Breast epithelium (tissue), 3 donors: ENCODE data around the gene PARD3B.

Experiments used
- POLR2A ChIP-seq: fragments of 450-650 bp; IDR thresholded peaks from one replicate; pipeline ENCODE4 v1.6.1; 2016; ENCODE audit warnings: antibody characterized with exemption, mild to moderate bottlenecking, moderate library complexity
- TF ChIP-seq, protein P1 (sequence below), 3 donors: fragments of 450-650 bp; IDR thresholded peaks; one replicate each; pipeline ENCODE4 v1.5.1; 2016 to 2017; ENCODE audit warnings: antibody characterized with exemption in 3 of 3, mild to moderate bottlenecking in 3 of 3, moderate library complexity in 3 of 3

DNA sequence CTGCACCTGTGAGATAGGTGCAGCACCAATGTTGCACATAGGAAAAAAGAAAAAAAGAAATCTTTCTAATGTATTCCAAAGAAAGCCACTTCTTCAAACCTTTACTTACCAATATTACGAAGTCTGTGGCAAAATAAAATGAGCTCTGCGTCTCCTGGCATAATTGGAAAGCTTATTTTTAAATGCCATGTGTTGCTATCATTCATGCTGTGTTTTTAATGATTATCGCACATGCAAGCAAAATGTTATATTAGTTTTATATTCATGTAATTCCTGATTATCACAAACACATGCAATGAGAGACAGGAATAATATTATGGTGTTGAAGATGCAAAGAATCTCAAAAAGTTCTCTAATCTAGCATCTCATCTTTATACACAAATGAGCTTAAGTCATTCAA, 47.0 kb upstream of the PARD3B start:
- TF ChIP-seq, protein P1, sequence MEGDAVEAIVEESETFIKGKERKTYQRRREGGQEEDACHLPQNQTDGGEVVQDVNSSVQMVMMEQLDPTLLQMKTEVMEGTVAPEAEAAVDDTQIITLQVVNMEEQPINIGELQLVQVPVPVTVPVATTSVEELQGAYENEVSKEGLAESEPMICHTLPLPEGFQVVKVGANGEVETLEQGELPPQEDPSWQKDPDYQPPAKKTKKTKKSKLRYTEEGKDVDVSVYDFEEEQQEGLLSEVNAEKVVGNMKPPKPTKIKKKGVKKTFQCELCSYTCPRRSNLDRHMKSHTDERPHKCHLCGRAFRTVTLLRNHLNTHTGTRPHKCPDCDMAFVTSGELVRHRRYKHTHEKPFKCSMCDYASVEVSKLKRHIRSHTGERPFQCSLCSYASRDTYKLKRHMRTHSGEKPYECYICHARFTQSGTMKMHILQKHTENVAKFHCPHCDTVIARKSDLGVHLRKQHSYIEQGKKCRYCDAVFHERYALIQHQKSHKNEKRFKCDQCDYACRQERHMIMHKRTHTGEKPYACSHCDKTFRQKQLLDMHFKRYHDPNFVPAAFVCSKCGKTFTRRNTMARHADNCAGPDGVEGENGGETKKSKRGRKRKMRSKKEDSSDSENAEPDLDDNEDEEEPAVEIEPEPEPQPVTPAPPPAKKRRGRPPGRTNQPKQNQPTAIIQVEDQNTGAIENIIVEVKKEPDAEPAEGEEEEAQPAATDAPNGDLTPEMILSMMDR (IDR thresholded peaks at IDR 0.05), result no peak
- TF ChIP-seq POLR2A, result no peak
